NCI-H1436 treated with DMSO at 0.1 percent for 48 hours (cell line): ENCODE data around the gene SLC9A4.

Source experiments
- DNase-seq: peaks from one replicate; lab custom pipeline; 2025; lab: John Stamatoyannopoulos, UW

SLC9A4 gene

GRCh38 chr2:102473020-102473419 is at the start of gene SLC9A4:
SLC9A4 (plus strand) TSS chr2:102473226; CDS start chr2:102473760, 534 bp downstream.
- no peak for DNase-seq

DNA sequence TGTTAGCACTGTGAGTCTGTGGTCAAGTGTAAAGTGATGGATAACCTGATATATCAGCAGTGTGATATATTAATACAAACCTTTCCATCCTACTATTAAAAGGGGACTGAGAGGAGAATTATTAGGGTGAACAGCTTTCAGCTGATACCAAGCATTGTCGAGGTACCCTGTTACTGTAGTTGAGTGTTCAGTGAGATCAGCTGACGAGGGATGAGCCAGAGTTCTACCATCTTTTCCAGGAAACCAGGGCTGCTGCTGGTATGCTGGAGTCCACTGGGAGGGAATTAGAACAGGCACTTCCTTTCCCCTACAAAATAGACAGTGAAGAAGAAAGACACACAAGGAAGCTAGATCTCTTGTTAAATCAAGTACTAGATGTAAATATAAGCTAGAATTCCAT is 49.7 kb upstream of the SLC9A4 start:
- no peak for DNase-seq

DNA sequence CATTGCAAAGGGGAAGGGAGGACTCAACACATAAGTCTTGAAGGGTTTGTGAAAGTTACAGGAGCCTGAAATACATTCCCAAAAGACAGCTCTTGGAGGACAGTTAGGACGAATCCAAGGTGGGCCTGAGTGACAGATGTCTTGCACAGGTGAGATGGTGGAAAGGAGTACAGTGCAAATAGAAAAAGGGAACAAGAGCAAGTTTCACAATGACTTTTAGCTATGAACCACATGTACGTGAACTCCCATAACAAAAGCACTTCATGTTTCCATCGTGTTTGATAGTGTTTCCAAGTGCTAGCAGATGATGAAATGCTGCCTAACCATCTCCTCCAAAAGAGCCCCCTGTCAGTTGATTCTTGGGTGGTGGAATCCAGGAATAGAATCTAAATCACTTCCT is 48.3 kb upstream of the SLC9A4 start:
- DNase-seq, result no peak

- no peak for DNase-seq
These were observed 47.4 kb upstream of the SLC9A4 start for GRCh38 chr2:102425441-102426132.

GRCh38 chr2:102427249-102427648 is 45.8 kb upstream of the SLC9A4 start:
- no peak for DNase-seq

DNA sequence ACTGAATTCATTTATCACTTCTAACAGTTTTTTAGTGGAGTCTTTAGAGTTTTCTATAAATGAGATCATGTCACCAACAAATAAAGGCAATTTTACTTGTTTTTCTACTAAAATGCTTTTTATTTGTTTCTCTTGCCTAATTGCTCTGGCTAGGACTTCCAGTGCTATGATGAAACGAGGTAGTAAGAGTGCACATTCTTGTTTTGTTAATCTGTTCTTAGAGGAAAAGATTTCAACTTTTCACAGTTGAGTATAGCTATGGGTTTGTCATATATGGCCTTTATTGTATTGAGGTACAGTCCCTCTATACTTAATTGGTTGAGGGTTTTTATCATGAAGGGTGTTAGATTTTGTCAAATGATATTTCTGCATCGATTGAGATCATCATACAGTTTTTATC is 44.5 kb upstream of the SLC9A4 start:
- DNase-seq, result no peak

DNA sequence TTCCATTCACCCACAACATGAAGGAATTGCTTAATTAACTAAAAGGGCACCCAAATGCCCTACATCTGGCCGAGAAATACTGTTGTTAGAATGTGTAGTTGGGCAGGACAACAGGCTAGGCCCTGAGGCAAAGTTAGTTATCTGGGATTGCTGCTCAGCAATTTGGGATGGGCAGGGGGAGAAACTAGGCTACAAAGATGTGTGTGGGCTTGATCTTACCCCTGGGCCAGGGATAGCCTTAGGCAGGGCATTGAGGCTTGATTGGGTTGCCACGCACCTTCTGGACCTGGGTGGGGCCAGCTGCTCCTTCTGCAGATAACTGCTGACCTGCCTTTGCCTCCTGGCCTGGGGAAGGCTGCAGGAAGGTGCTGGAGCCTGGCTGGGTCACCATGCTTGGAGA is 40.6 kb upstream of the SLC9A4 start:
- no peak for DNase-seq

GRCh38 chr2:102433973-102434654 is 38.9 kb upstream of the SLC9A4 start:
- no peak for DNase-seq

GRCh38 chr2:102434655-102435381 is 38.2 kb upstream of the SLC9A4 start:
- DNase-seq, result no peak

GRCh38 chr2:102435741-102436140 is 37.3 kb upstream of the SLC9A4 start:
- DNase-seq, result no peak

GRCh38 chr2:102436323-102436722 is 36.7 kb upstream of the SLC9A4 start:
- no peak for DNase-seq

DNA sequence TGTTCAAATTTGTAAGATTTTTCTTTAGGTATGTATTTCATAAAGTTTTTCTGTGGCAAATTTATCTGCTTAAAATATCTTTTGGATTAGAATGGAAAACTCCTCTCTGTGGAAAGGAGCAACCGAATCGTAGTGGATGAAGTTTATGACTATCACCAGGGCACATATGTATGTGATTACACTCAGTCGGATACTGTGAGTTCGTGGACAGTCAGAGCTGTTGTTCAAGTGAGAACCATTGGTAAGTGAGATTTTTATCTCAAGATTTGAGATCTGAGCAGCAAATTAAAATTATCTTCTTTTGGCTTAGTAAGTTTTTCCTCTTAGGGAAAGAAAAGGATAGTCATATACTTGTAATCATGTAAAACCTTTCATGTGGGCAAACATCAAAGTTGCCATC is 35.9 kb upstream of the SLC9A4 start:
- DNase-seq, result no peak

DNA sequence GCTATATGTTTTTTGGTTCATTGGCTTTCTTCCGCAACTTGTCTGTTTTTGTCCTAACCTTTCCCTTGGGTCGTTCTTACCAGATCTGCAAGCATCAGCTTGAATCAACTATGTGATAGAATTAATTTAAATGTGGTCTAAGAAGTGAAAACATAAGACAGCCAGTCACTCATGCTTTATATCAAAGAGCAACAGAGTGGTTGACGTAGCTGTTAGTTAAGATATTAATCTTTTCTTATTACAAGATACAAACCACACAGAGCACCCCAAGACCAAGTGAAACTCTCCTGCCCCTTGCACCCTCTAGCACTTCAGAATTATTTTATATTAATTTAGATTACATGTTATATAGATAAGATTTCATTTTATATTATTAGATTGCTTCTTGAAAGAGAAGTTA is 34.9 kb upstream of the SLC9A4 start:
- DNase-seq, result no peak

DNA sequence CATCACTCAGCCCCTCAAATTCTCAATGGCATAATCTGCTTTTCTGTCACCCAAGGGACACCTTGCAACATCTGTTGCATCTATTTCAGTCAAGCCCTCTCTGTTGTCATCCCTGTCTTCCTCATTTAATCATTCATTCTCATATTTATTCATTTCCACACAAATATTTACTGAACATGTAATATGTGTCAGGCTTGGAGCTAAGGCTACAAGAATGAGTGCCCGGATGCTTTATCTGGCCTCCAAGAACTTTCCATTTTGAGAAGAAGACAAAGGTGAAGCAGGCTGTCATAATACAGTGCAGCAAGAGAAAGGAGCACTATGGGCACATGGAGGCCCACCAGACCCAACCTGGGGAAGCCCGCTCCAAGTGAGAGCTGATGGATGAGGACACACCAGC is 34.4 kb upstream of the SLC9A4 start:
- no peak for DNase-seq

GRCh38 chr2:102439065-102439695 is 33.8 kb upstream of the SLC9A4 start:
- no peak for DNase-seq

- no peak for DNase-seq
These were observed 29.8 kb upstream of the SLC9A4 start for GRCh38 chr2:102442967-102443828.

DNA sequence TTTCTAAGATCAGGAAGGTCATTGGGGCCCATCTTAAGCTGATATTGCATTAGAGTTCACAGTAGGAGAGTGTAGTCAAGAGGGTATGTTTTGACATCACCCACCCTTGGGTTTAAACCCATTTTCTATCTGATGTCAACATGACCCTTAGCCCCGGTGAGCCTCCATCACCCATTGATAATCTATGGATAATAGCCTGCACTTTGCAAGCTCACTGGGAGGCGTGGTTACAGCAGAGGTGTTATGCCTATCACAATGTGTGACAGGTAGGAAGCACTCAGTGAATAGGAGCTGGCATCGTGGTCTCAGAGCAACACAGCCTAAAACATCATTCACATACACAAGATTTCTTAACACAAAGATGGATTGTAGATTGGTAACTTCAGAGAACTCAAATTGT is 28.8 kb upstream of the SLC9A4 start:
- no peak for DNase-seq

GRCh38 chr2:102446936-102447335 is 26.1 kb upstream of the SLC9A4 start:
- no peak for DNase-seq

DNA sequence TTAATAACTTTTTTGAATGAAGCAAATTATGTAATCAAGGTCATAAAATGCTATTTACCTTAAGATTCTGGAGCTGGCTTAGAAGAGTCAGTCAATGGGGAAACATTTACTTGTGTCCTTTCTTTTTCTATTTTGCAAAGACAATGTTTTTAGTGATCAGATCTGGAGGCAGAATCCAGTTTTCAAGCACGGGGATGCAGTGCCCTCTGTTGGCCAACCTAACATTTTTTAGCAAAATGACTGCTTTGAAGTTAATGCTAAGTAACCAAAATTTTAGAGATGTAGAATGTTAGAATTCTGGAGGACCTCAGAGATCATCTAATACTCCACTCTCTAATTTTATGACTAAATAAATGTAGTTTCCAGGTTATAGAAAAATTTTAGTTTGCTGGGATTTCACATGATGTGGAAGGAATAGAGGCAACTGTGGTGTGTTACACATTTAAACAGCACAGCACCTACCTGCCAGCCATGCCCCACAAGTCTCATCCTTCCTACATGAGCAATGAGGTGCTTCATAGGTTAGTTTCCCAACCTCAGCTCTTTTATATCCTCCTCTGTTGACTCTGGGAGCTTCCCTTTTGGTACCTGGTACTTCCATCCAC is 23.6 kb upstream of the SLC9A4 start:
- DNase-seq, result no peak

DNA sequence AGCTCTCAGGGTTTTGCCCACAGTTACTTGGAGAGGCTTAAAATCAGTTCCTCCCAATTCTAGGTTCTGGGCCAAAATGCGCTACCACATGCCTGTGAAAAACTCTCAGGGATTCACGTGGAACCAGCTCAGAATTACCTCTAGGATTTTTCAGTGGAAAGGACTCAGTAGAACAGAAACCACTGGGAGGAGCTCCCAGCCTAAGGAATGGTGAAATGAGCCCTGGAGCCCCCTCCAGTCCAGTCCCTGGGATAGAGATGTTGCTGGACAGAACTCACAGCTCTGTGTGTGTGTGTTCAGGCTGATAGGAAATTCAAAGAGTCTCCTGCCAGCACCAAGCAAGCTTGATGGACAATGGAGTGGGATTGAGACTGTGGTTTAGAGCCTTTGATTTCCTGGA is 21.1 kb upstream of the SLC9A4 start:
- no peak for DNase-seq

DNA sequence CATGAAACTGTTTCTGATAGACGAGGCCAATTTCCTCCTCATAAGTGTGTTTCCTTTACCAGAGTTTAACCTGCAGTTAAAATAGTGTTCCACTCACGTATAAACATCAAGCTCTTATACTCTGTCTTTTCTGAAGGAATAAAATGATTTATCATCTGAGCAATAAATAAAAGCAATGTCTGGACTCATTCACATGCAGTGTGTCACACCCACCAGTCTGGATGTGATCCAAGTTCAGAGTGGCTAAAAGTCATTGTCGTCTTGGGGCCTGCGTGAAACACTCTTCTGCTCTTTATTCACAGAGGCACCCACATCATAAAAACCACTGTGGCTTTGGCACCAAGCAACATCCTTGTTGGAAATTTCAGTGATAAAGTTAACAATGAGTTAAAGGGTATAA is 19.5 kb upstream of the SLC9A4 start:
- no peak for DNase-seq
